ENCODE results near the gene WRAP73.

WRAP73 gene

GRCh38 chr1:3696689-3697088, 46.8 kb upstream of the WRAP73 start:
- no peaks in the 10 kb centered on the region for H3K9me3 ChIP-seq
- H3K36me3 ChIP-seq: no peaks in the 10 kb centered on the region
- DNase-seq: no peak
- peaks cover 16% of the 10 kb centered on the region for H3K4me1 ChIP-seq
- no peak overlapping the region for H3K4me3 ChIP-seq (ENCODE audit: low read depth, low read length)
- H3K27me3 ChIP-seq: no peaks in the 10 kb centered on the region
- no peak for TF ChIP-seq CTCF (IDR thresholded peaks at IDR 0.05; ENCODE audit: low read depth, low read length)

DNA sequence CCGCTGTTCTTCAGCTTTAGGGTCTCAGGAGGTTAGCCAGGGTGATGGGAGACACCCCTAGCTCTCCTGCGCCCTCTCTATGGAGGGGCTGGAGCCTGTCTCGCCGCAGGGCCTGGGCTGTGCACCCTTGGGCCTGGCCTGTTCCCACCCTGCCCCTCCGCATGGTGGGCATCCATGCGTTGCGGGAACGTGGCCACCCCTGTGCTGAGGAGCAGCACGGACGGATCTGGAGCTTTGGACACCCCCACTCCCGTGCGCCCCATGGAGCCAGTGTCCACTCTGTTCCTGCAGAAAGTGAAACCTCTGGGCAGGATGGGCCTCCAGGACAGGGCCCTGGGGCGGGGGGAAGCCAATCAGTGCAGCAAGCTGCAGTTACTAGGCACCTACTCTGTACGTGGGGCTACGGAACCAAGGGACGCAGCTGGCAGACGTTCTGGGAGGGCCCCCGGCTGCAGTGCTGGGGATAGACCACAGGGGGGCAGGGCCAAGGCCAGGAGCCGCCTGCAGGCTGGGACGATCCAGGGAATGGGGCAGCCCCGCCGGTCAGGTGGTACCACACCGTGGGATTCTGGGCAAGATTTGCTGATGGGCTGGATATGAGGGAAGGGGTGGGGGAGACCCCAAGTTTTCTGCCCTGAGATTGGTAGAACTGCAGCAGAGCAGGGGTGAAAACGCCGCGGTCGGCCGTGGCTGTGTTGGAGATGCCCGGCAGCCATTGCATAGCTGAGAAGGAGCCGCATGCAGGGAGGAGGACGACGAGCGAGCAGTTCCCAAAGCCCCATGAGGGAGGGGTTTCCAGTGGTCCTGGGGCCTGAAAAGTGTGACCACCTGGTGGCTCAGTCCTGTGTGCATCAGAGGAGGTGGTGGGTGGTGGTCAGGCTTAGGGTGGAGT, 45.7 kb upstream of the WRAP73 start:
- H3K4me1 ChIP-seq: peaks cover 23% of the 10 kb centered on the region
- H3K36me3 ChIP-seq: no peaks in the 10 kb centered on the region
- H3K4me3 ChIP-seq (ENCODE audit: low read depth, low read length): no peak overlapping the region
- H3K9me3 ChIP-seq: no peaks in the 10 kb centered on the region
- TF ChIP-seq CTCF (IDR thresholded peaks at IDR 0.05; ENCODE audit: low read depth, low read length): peak; percentile 65
- H3K27me3 ChIP-seq: no peaks in the 10 kb centered on the region
- DNase-seq: peak; percentile 65

DNA sequence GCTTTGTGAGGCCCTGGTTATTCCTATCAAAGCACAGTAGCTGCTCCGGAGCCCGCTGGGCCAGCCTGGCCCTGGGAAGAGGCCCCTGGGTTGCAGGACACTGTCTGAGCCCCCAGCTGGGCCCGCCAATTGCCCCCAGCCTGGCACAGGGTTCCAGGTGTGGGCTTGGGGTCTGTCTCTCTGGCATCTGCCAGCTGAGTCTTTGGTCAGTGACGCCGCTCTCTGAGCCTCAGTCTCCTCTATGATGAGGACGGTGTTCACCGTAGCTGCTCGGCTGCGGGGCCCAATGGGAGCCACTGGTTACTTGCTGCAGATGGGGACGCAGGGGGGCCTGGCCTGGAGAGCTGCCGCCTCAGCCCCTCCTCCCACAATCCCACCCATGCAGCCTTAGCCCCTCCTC, 43.4 kb upstream of the WRAP73 start:
- Histone ChIP-seq H3K4me3 (ENCODE audit: low read depth, low read length) (no peak overlapping the region), H3K9me3 (no peaks in the 10 kb centered on the region), H3K27me3 (no peaks in the 10 kb centered on the region), H3K4me1 (peaks cover 23% of the 10 kb centered on the region), H3K36me3 (no peaks in the 10 kb centered on the region)
- TF ChIP-seq CTCF (IDR thresholded peaks at IDR 0.05; ENCODE audit: low read depth, low read length): no peak
- DNase-seq: no peak

DNA sequence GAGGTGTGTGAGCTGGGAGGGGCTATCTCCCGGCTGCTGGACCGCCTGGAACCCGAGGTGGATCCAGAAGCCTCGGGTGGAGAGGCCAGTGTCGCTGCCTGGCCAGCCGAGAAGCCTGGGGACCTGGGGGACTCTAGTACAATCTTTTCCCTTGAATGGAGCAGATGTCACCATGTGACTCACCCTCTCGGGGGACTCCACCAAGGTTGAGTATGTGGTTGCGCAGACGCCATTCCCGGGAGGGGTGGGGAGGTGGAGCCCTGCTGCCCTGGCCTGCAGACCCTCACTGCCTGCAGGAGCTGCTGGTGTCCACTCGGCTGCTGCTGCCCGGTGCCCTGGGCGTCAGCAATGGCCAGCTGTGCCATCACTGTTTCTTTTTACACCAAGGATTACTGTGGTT, 42.7 kb upstream of the WRAP73 start:
- Histone ChIP-seq H3K4me1 (peaks cover 19% of the 10 kb centered on the region), H3K4me3 (ENCODE audit: low read depth, low read length) (no peak overlapping the region), H3K27me3 (no peaks in the 10 kb centered on the region), H3K36me3 (no peaks in the 10 kb centered on the region), H3K9me3 (no peaks in the 10 kb centered on the region)
- no peak for TF ChIP-seq CTCF (IDR thresholded peaks at IDR 0.05; ENCODE audit: low read depth, low read length)
- DNase-seq: peak; percentile 67

DNA sequence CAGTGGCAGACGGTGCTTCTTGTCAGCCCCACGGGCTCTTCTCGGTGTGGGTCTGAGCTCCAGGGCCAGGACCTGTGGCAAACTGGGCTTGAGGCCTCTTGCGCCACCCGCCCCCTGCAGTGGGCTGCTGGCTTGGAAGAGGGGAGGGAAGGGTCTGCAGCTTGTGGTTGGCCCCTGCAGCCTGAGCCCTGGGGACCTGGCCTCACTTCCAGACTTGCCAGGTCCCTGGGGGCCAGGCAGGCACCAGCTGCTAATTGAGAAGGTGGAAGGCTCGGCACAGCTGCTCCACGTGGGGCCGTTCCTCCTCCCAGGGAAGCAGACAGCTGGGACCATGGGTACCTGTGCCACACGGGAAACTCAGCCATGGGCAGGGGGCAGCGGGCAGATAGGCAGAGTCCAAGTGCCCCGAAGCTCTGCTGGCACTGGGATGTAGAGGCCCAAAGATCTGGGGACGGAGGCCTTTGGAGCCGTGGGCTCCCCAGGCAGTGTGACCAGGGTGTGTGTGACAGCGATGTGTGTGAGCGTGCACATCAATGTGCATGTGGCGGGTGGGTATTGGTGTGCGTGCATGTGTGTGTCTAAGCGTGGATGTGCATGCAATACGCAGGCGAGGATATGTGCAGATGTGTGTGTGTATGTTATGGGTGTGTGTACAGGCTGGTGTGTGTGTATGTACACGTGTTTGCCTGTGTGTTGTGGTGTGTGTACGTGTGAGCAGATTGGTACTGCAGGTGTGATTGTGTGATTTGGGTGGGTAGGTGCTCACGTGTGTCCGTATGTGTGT, 41.7 kb upstream of the WRAP73 start:
- no peaks in the 10 kb centered on the region for H3K27me3 ChIP-seq

More for the DNA sequence above, 41.7 kb upstream of the WRAP73 start:
- Histone ChIP-seq H3K36me3 (no peaks in the 10 kb centered on the region), H3K4me3 (ENCODE audit: low read depth, low read length) (no peak overlapping the region), H3K4me1 (peaks cover 19% of the 10 kb centered on the region), H3K9me3 (no peaks in the 10 kb centered on the region)
- peak; percentile 48 for DNase-seq
- TF ChIP-seq CTCF (IDR thresholded peaks at IDR 0.05; ENCODE audit: low read depth, low read length): no peak

Measured in BE2C (cell line).